D721Med (cell line): Measurements from ENCODE around the gene NGDN.

Experiments
- DNase-seq: peaks from one replicate; pipeline ENCODE4 v3.0.0; 2011; ENCODE audit warnings: low spot score; ENCODE audit not compliant: insufficient read length
- FAIRE-seq: peaks from 2 replicates; lab custom pipeline; 2011; peaks lifted over from hg19 to GRCh38; lab: Jason Lieb, UNC
- TF ChIP-seq, protein P1 (sequence below): IDR thresholded peaks from 2 replicates; pipeline ENCODE4 v1.5.1; 2012; ENCODE audit warnings: mild to moderate bottlenecking, control low read depth; ENCODE audit not compliant: insufficient read depth; ENCODE audit errors: missing control alignments

The NGDN gene

DNA sequence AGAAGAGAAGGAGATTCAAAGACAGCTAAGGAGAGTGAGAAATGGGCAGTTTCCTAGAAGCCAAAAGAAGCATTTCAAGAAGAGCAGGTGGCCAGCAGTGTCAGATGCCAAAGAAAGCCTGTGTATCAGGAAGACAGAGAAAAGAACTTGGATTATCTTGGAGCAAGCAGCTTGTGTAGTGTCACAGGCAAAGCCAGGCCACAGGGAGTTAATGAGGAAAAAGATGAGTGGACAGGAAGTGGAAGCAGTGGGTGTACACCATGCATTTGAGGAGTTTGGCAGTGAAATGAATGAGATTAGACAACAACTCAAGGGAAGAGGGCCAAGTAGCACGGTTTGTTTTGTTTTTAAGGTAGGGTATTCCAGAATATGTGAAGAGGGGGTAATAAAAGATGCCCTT, 28.4 kb upstream of the NGDN start:
- FAIRE-seq, result no peak
- TF ChIP-seq, protein P1, sequence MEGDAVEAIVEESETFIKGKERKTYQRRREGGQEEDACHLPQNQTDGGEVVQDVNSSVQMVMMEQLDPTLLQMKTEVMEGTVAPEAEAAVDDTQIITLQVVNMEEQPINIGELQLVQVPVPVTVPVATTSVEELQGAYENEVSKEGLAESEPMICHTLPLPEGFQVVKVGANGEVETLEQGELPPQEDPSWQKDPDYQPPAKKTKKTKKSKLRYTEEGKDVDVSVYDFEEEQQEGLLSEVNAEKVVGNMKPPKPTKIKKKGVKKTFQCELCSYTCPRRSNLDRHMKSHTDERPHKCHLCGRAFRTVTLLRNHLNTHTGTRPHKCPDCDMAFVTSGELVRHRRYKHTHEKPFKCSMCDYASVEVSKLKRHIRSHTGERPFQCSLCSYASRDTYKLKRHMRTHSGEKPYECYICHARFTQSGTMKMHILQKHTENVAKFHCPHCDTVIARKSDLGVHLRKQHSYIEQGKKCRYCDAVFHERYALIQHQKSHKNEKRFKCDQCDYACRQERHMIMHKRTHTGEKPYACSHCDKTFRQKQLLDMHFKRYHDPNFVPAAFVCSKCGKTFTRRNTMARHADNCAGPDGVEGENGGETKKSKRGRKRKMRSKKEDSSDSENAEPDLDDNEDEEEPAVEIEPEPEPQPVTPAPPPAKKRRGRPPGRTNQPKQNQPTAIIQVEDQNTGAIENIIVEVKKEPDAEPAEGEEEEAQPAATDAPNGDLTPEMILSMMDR, result no peak
- no peak for DNase-seq

DNA sequence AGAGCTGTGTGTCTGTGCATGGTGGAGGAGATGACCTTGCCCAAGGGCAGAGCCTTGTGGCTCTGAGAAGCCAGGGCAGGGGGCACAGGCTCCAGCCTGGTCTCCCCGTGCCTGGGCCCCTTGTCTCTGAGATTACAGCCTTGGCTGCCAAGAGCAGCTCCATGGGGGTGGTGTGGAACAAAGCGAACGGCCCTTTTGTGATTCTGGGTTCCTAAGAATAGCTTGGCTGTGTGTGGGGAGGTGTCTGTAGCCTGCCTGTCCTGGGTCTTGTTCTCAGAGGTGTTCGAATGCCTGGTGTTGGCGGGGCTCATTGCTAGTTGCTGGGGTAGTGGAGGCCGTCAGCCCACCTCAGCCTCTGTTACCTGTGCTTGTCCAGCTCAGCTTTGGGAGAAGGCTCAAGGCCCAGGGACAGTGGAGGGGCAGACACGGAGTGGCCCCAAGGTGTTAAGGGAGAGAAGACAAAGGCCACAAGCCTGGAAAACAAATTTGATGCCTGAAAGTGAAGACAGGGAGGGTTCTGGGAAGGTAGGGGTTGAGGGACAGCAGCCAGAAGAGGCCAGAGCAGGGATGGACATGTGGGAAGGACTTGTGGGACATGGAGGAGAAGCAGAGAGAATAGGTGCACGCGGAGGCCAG, 26.7 kb upstream of the NGDN start:
- TF ChIP-seq, protein P1, result no peak
- FAIRE-seq (no peak), DNase-seq (no peak)

DNA sequence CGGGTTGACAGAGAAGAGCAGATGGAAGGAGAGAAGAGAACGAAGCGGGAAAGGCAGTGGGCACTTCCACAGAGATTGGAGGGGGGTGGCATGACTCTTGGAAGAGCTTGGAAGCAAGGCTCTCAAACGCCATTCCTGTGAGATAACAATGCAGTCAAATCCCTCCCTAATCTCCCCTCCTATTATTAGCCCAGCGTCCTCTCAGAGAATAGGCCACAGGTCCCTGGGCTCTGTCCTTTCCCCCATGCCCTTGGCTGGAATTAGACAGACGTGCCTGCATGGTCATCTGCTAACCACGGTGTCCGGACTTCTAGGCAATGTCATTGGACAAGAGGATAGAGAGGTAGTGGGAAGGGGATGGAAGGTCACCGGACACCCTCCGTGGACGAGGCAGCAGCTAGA, 26.1 kb upstream of the NGDN start:
- DNase-seq (no peak), FAIRE-seq (no peak)
- TF ChIP-seq, protein P1, result no peak

DNA sequence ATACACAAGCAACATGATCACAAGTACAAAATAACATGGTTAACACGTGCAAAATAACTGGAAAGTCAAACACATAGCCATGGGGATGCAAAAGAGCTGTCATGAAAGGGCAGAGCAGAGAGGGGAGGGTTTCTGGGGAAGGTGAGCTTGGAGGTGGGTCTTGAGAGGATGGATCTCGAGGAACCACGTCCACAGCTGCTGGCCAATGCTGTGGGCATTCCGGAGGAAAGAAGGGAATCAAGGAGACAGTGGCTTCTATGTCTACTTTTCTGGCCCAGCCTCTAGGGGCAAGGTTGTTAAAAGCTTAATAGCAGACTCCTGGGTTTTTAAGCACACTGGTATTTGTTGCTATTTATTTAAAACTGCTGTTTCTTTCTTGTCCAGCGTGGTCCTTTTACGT, 25.6 kb upstream of the NGDN start:
- DNase-seq (no peak), FAIRE-seq (no peak)
- TF ChIP-seq, protein P1, result no peak

DNA sequence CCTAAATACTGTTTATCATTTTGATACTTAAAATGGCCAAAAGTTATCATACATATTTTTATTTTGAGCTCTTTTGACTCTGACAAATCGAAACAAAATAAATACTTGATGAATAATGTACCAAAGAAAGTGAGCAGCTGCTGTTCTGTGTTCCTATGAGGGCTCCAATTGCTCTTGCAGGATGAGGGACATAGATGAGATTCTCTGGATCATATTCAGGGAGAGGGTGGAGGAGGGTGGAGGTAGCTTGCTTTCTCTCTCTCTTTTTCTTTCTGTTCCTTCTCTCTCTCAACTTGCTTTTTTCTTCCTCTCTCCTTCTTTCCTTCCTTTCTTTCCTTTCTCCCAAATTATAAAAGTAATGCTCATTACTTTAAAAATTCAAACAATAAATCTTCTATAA, 25.2 kb upstream of the NGDN start:
- no peak for FAIRE-seq
- TF ChIP-seq, protein P1, result no peak
- no peak for DNase-seq

DNA sequence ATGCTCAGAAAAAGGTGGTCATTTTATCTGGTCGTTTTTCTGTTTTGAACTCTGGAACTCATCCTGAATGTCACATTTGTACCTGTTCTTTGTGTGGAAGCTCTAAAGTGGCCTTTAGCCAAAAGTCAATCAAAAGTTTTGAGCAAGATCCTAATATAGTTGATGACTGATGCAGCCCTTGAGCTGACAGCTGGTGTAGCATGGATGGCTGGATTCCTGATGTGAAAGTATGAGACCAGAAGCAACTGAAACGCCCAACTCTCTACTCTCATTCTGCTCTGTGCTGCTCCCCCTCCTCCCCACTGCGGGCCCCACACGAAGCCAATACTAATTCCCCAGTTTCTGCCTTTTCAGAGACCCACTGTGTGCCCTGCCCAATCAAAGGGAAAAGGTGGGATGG, 23.7 kb upstream of the NGDN start:
- no peak for FAIRE-seq
- no peak for DNase-seq
- TF ChIP-seq, protein P1, result no peak

DNA sequence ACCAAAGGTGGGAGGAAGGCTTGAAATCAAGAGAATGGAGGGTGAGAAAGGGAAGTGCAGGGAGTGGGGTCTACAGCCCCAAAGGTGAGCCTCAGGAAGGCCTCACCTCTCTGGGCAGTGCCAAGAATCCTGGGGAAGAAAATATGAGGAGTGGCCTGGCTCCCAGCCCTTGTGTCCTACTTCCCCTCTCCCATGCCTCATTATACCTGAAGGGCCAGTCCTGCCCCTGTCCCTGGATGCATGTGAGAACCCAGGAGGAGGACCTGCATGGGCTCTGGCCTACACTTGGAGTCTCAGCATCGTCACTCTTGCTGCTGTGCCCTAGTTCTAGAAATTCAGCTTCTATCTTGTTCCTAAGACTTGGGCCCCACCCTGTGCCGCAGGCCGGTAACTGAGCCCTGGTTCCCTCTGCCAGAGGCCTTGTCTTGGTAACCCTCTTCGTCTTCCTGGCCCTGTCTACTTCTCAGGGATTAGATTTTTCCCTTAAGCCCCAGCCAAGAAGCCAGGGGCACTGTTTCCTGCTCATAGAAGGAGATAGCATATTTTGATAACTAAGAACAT, 23.1 kb upstream of the NGDN start:
- DNase-seq (no peak), FAIRE-seq (no peak)
- TF ChIP-seq, protein P1, result no peak
